ENCODE results near the gene GCH1. TPM values are rescaled to one million over a fixed set of nuclear protein-coding genes. Genes with fewer than 3 reads are reported as not detected.

The GCH1 gene
- total RNA-seq, 1 donor from 2014 or later = 52.5 TPM

DNA sequence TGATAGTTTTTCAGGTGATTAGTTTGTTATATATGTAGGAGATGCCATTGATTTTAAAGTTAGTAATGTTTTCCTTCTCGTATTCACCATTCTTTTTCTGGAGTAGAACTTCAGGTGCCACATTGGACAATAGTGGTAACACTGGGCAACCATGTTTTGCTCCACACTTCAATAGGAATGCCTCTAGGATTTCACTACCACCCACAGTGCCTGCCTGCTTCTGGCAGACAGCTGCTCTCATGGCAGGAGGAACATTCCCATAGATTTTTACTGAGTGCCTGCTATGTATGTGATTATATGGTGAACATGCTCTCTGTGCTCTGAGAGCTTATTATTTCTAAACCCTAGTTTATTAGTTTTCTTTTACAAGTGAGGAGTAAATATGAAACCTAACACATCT is 53.7 kb downstream of the GCH1 start:
- intact Hi-C loops (cut with micrococcal nuclease) = no loop called here
- DNase-seq (ENCODE audit: low spot score) = no peak
- no peak overlapping the region for H3K4me3 Mint-ChIP-seq (ENCODE audit: low read depth)
- no peaks in the 10 kb centered on the region for H3K9me3 Mint-ChIP-seq
- H3K27ac Mint-ChIP-seq = no peak overlapping the region
- H3K36me3 Mint-ChIP-seq (ENCODE audit: low read depth) = peaks cover 33% of the 10 kb centered on the region
- H3K27me3 Mint-ChIP-seq (ENCODE audit: low read depth) = no peaks in the 10 kb centered on the region
- H3K4me1 Mint-ChIP-seq (ENCODE audit: low read depth) = peaks cover under 1% of the 10 kb centered on the region

DNA sequence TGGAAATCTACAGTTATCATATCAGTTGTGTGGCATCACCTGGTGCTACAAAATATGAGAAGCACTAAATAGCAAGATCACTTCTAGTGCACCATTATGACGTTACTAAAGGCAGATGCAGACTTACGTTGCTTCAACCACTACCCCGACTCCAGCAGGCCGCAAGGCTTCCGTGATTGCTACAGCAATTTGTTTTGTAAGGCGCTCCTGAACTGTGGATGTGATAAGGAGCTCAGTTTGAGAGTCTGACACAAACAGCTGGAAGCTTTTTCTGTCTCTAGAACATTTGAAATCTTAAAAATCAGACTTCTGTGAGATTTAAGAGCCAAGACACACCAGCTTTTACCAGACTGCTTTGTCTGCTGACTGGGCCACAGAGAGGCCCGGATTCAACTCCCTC is 57.0 kb downstream of the GCH1 start:
- Mint-ChIP-seq H3K4me1 (ENCODE audit: low read depth) (no peaks in the 10 kb centered on the region), H3K4me3 (ENCODE audit: low read depth) (no peak overlapping the region), H3K27me3 (ENCODE audit: low read depth) (no peaks in the 10 kb centered on the region), H3K36me3 (ENCODE audit: low read depth) (peaks cover 28% of the 10 kb centered on the region), H3K9me3 (no peaks in the 10 kb centered on the region), H3K27ac (no peak overlapping the region)
- intact Hi-C loops (cut with micrococcal nuclease) = no loop called here
- DNase-seq (ENCODE audit: low spot score) = no peak

DNA sequence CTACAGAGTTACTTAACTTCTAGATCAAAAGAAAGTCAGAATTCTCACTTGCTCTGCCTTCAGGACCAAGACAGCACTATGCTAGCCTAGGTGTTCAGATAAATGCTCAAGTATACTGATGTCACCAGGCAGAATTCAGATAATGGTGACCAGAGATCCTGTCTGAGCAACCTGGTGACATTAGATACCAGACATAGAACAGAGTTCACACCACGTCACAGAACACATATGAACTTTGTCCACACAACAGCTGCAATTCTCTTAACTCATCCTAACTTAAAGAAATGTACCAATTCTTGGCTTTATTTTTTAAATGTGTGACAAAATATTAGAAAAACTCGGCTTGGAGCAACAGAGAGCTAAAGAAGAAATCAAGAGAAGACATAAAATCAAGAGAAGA is 58.1 kb downstream of the GCH1 start:
- Mint-ChIP-seq H3K36me3 (ENCODE audit: low read depth) (peaks cover 38% of the 10 kb centered on the region), H3K27me3 (ENCODE audit: low read depth) (no peaks in the 10 kb centered on the region), H3K4me3 (ENCODE audit: low read depth) (no peak overlapping the region), H3K27ac (no peak overlapping the region), H3K9me3 (no peaks in the 10 kb centered on the region), H3K4me1 (ENCODE audit: low read depth) (no peaks in the 10 kb centered on the region)
- intact Hi-C loops (cut with micrococcal nuclease) = no loop called here
- no peak for DNase-seq (ENCODE audit: low spot score)

DNA sequence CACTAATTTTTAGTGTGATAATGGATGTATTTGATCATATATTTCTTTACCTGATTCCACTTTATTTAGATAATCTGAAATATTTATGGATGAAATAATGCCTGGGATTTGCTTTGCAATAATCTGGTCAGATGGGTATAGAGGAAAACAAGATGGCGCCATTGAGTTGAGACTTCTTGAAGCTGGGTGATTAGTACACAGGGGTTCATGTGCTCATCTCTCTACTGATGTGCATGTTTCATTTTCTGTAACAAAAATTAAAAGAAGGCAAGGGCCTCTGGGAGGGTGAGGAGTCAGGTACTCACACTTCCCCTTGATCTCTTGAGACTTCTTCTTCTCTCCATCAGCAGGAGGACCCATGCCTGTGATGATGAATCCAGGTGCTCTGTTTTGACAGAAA is 61.8 kb downstream of the GCH1 start:
- no peak overlapping the region for H3K4me3 Mint-ChIP-seq (ENCODE audit: low read depth)
- H3K4me1 Mint-ChIP-seq (ENCODE audit: low read depth) = no peaks in the 10 kb centered on the region
- H3K27me3 Mint-ChIP-seq (ENCODE audit: low read depth) = no peaks in the 10 kb centered on the region
- no peaks in the 10 kb centered on the region for H3K9me3 Mint-ChIP-seq
- no peak overlapping the region for H3K27ac Mint-ChIP-seq
- no peak for DNase-seq (ENCODE audit: low spot score)
- intact Hi-C loops (cut with micrococcal nuclease) = no loop called here
- peaks cover 49% of the 10 kb centered on the region for H3K36me3 Mint-ChIP-seq (ENCODE audit: low read depth)

DNA sequence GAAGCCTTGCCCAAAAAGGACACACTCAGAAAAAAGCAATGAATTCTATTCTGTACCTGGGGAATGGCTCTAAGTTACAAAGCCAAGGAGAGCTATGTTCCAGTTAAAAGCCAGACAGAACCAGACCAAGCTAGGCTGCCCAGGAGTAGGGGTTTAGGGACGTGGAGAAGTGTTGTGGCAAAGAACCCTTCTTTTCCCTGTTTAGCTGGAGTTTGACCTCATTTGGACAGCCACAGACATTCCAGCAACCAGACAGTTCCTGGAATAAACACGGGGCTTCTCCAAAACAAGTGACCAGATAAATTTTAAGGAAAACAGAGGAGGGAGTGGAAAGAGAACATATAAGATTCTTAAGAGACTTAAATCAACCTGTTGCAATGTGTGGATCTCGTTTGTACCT is 62.3 kb downstream of the GCH1 start:
- Mint-ChIP-seq H3K4me3 (ENCODE audit: low read depth) (no peak overlapping the region), H3K4me1 (ENCODE audit: low read depth) (no peaks in the 10 kb centered on the region), H3K36me3 (ENCODE audit: low read depth) (peaks cover 49% of the 10 kb centered on the region), H3K27me3 (ENCODE audit: low read depth) (no peaks in the 10 kb centered on the region), H3K9me3 (no peaks in the 10 kb centered on the region), H3K27ac (no peak overlapping the region)
- intact Hi-C loops (cut with micrococcal nuclease) = no loop called here
- DNase-seq (ENCODE audit: low spot score) = no peak

DNA sequence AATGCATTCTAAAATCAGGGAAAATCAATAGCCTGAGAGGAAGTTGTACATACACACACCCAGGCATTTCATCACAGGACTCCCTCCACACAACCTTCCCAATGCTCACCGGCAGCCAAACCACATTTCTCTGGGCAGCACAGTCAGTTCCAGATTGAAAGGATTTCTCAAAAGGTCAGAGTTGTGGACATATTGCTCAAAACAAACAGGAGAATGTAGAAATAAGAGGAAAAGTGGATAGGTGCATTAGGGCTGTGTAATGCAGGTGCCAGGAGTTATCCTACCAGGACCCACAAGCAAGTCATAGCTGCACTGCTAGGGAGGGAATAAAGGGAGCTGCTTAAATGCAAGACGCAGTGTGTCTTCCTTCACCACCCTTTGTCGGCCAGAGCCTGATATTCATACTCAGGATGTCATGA is 62.9 kb downstream of the GCH1 start:
- no peak overlapping the region for H3K4me3 Mint-ChIP-seq (ENCODE audit: low read depth)
- H3K27me3 Mint-ChIP-seq (ENCODE audit: low read depth) = no peaks in the 10 kb centered on the region
- H3K4me1 Mint-ChIP-seq (ENCODE audit: low read depth) = no peaks in the 10 kb centered on the region
- H3K36me3 Mint-ChIP-seq (ENCODE audit: low read depth) = peaks cover 49% of the 10 kb centered on the region
- no peak overlapping the region for H3K27ac Mint-ChIP-seq
- no peaks in the 10 kb centered on the region for H3K9me3 Mint-ChIP-seq
- intact Hi-C loops (cut with micrococcal nuclease) = no loop called here
- no peak for DNase-seq (ENCODE audit: low spot score)

DNA sequence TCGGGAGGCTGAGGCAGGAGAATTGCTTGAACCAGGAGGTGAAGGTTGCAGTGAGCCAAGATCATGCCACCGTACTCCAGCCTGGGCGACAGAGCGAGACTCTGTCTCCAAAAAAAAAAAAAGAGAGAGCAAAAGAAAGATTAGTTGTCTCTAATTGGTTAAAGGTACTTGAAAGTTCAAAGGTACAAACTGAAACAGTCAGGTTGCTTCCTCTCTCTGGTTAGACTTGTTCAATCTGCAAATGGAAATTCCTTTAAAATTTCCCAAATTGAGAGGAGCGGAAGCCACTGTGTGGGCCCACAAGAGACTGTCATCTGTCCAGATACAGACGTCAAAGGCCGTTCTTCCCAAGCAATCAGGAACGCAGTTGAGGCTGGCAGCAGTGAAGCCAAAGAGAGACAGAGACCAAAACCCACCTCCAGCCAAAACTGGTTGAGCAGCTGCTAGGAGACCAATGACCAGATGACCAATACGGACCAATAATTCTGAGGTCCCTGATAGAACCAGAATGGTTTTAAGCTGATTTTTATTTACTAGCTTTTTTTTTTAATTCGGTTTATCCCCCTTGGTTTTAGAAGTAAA is 63.6 kb downstream of the GCH1 start:
- H3K9me3 Mint-ChIP-seq = no peaks in the 10 kb centered on the region
- H3K4me3 Mint-ChIP-seq (ENCODE audit: low read depth) = no peak overlapping the region
- DNase-seq (ENCODE audit: low spot score) = no peak
- no peak overlapping the region for H3K27ac Mint-ChIP-seq
- no peaks in the 10 kb centered on the region for H3K4me1 Mint-ChIP-seq (ENCODE audit: low read depth)
- H3K36me3 Mint-ChIP-seq (ENCODE audit: low read depth) = peaks cover 42% of the 10 kb centered on the region
- no peaks in the 10 kb centered on the region for H3K27me3 Mint-ChIP-seq (ENCODE audit: low read depth)
- intact Hi-C loops (cut with micrococcal nuclease) = no loop called here

DNA sequence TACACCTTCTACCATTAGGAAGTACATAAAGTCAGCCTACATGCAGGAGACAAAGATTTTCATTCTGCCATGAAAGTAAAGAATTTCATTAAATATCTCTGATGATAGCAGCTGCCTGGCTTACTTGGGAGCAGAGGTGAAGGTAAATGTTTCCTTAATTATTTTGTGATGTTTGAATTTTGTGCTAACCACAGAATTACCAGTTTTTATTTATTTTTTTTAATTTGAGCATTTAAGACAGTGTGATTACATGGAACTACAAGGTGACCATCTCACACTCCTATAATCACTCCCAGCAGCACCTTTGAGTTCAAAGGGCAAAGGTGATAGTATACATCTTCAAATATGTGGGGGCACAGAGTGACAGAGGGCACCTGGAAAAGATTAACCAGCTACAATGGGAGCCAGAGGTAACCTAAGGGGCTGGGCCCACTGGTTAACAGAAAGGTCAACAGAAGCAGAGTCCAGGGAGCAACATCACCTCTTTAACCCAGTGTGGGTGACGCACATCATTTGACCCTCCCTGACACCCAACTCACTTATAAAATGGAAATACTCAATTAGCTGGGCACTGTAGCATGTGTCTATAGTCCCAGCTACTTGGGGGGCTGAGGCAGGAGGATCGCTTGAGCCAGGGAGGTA is 65.0 kb downstream of the GCH1 start:
- H3K9me3 Mint-ChIP-seq = no peaks in the 10 kb centered on the region
- H3K36me3 Mint-ChIP-seq (ENCODE audit: low read depth) = peaks cover 41% of the 10 kb centered on the region
- intact Hi-C loops (cut with micrococcal nuclease) = no loop called here
- no peaks in the 10 kb centered on the region for H3K27me3 Mint-ChIP-seq (ENCODE audit: low read depth)
- DNase-seq (ENCODE audit: low spot score) = no peak
- no peak overlapping the region for H3K27ac Mint-ChIP-seq
- no peaks in the 10 kb centered on the region for H3K4me1 Mint-ChIP-seq (ENCODE audit: low read depth)
- no peak overlapping the region for H3K4me3 Mint-ChIP-seq (ENCODE audit: low read depth)

DNA sequence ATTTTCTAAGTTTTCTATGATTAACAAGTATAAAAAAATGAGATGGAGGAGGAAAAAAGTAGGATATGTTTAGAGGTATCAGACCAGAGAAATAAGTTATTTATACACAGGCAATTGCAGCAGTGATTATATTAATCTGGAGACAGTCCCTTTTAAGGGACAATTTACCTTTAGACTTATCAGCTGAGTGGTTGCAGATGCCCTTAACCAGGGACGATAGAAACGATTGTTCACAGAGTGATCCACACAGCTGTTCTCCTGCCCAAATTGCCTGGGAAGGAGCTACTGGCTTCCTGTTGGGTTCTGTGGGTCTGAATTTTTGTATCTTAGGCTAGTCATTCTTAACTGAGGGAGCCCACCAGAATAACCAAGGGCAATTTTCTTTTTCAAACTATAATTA is 66.4 kb downstream of the GCH1 start:
- peaks cover 31% of the 10 kb centered on the region for H3K36me3 Mint-ChIP-seq (ENCODE audit: low read depth)
- no peak for DNase-seq (ENCODE audit: low spot score)
- H3K27ac Mint-ChIP-seq = no peak overlapping the region
- H3K4me1 Mint-ChIP-seq (ENCODE audit: low read depth) = no peaks in the 10 kb centered on the region
- intact Hi-C loops (cut with micrococcal nuclease) = no loop called here
- H3K9me3 Mint-ChIP-seq = peaks cover under 1% of the 10 kb centered on the region
- H3K27me3 Mint-ChIP-seq (ENCODE audit: low read depth) = no peaks in the 10 kb centered on the region
- H3K4me3 Mint-ChIP-seq (ENCODE audit: low read depth) = no peak overlapping the region

DNA sequence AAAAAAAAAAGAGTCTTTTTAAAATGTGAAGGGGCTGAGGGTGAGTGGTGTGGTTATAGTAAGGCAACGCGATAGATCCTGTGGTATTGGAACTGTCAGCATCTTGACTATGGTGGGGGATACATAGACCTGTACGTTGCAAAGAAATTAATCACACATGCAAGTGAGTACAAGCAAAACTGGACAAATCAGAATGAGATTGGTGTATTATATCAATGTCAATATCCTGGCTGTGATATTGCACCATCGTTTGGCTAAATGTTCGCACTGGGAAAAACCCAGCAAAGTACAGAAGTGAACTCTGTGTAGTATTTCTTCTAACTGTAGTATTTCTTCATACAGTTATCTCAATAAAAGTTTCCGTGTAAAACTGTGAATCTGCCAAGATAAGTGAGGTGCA is 67.9 kb downstream of the GCH1 start:
- no peaks in the 10 kb centered on the region for H3K27me3 Mint-ChIP-seq (ENCODE audit: low read depth)
- intact Hi-C loops (cut with micrococcal nuclease) = no loop called here
- H3K4me1 Mint-ChIP-seq (ENCODE audit: low read depth) = peaks cover under 1% of the 10 kb centered on the region
- no peak for DNase-seq (ENCODE audit: low spot score)
- no peak overlapping the region for H3K27ac Mint-ChIP-seq
- no peak overlapping the region for H3K4me3 Mint-ChIP-seq (ENCODE audit: low read depth)
- peaks cover 9% of the 10 kb centered on the region for H3K9me3 Mint-ChIP-seq
- H3K36me3 Mint-ChIP-seq (ENCODE audit: low read depth) = peaks cover 16% of the 10 kb centered on the region

DNA sequence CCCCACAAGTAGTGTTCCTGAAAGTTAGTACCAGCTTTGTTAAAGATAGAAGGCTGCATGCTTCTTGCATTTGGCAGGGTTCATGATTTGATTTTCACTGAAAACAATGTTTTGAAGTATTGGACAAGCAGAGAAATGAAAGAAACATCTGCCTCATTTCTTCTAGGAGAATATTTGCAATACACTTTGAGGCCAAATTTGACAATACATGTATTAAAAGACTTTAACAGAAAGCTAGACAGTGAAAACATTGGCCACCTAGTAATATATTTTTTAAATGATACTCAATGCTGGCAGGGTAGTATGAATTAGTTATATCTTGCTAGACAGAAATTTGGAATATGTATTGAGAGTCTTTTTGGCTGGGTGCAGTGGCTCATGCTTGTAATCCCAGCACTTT is 68.5 kb downstream of the GCH1 start:
- H3K4me1 Mint-ChIP-seq (ENCODE audit: low read depth) = peaks cover 3% of the 10 kb centered on the region
- no peak for DNase-seq (ENCODE audit: low spot score)
- no peak overlapping the region for H3K27ac Mint-ChIP-seq
- peaks cover 9% of the 10 kb centered on the region for H3K9me3 Mint-ChIP-seq
- no peak overlapping the region for H3K4me3 Mint-ChIP-seq (ENCODE audit: low read depth)
- intact Hi-C loops (cut with micrococcal nuclease) = no loop called here
- H3K36me3 Mint-ChIP-seq (ENCODE audit: low read depth) = peaks cover 10% of the 10 kb centered on the region
- no peaks in the 10 kb centered on the region for H3K27me3 Mint-ChIP-seq (ENCODE audit: low read depth)

DNA sequence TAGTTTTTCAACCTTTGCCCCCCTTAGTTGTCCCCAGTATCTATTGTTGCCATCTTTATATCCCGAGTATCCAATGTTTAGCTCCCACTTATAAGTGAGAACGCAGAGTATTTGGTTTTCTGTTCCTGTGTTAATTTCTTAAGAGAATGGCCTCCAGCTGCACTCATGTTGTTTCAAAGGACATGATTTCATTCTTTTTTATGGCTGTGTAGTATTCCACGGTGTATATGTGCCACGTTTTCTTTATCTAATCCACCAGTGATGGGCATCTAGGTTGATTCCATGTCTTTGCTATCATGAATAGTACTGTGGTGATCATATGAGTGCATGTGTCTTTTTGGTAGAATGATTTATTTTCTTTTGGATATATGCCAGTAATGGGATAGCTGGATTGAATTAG is 72.0 kb downstream of the GCH1 start:
- Mint-ChIP-seq H3K27me3 (ENCODE audit: low read depth) (peaks cover 4% of the 10 kb centered on the region), H3K4me3 (ENCODE audit: low read depth) (no peak overlapping the region), H3K27ac (no peak overlapping the region), H3K9me3 (peaks cover 13% of the 10 kb centered on the region), H3K36me3 (ENCODE audit: low read depth) (no peaks in the 10 kb centered on the region), H3K4me1 (ENCODE audit: low read depth) (peaks cover 4% of the 10 kb centered on the region)
- intact Hi-C loops (cut with micrococcal nuclease) = no loop called here
- DNase-seq (ENCODE audit: low spot score) = no peak

DNA sequence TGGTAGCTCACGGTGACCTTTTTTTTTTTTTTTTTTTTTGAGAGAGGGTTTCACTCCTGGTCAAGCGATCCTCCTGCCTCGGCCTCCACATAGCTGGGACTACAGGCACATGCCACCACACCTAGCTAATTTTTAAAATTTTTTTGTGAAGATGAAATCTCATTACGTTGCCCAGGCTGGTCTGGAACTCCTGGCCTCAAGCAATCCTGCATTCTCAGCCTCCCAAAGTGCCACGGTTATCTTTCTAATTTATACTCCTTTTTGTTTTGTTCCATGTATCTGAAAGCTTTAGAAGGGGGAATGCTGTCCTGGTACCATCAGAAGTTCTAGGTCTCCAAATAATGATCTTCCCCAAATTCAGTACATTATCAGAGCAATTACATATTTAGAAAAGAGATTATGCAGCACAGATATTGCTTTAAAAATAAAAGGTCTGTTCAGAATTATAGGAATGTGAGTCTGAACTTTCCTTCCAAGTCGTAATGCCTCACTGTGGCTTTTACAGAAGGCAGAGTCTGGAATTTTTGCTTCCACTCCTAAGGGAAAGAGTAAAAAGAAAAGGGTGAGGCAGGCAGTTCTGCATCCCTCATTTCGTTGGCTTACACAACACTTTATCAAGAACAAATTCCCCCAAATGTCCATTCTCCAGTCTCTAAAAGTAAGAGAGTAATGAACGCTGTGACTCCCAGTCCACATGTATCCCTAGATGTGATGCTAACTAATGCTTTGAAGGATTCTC is 73.0 kb downstream of the GCH1 start:
- H3K27ac Mint-ChIP-seq = no peak overlapping the region
- peaks cover 4% of the 10 kb centered on the region for H3K4me1 Mint-ChIP-seq (ENCODE audit: low read depth)
- peaks cover 19% of the 10 kb centered on the region for H3K9me3 Mint-ChIP-seq
- peaks cover 4% of the 10 kb centered on the region for H3K27me3 Mint-ChIP-seq (ENCODE audit: low read depth)
- H3K36me3 Mint-ChIP-seq (ENCODE audit: low read depth) = no peaks in the 10 kb centered on the region
- intact Hi-C loops (cut with micrococcal nuclease) = no loop called here
- DNase-seq (ENCODE audit: low spot score) = no peak
- H3K4me3 Mint-ChIP-seq (ENCODE audit: low read depth) = no peak overlapping the region

Measured in activated T-helper 2 cell treated with anti-CD3 and anti-CD28 coated beads, Interferon-gamma antibody, Interleukin-2, Interleukin-4, amounts not matched to agents 10 μg/mL and 5 μg/mL and 100 μg/mL, durations not matched to agents 14 hours and 24 hours and 36 hours (primary cell).